ENCODE data around the gene NKTR. TPM values are rescaled to one million over a fixed set of nuclear protein-coding genes. Genes with fewer than 3 reads are reported as not detected.

The NKTR gene
- total and polyA plus RNA-seq, 2 of the 13 experiments (the other 11 are each of a cell fraction or from before 2014, with no cell fraction given): 41.3 to 59.6 TPM

GRCh38 chr3:42562047-42562907, 38.2 kb upstream of the NKTR start:
- WGBS (ENCODE audit: low lambda C conversion rate): 71% methylated on average over 2 of the region's 3 CpGs
- ATAC-seq (no peak), DNase-seq (ENCODE audit: low spot score) (no peak), FAIRE-seq (no peak)
- H4K20me1 ChIP-seq (ENCODE audit: insufficient read depth, low read length): no peaks in the 10 kb centered on the region
- H3K9me3 ChIP-seq (ENCODE audit: low read length): no peaks in the 10 kb centered on the region
- ChIA-PET CTCF (ENCODE audit: low intra/inter-chr PET ratio, low total read pairs) (no interaction called here), POLR2A (no interaction called here)
- H3K27me3 ChIP-seq (ENCODE audit: control insufficient read depth in 1 of 2, insufficient read depth in 2 of 2, low read length in 2 of 2): no peaks in the 10 kb centered on the region
- intact Hi-C loops (cut with micrococcal nuclease; ENCODE audit: unreplicated experiment) (no loop called here), in situ Hi-C loops (cut with HindIII; ENCODE audit: extremely low pct_ligation_motif_present, low pct_unique_long_range_greater_than_20kb) (no loop called here)
- H2AFZ ChIP-seq (ENCODE audit: low read length): no peak overlapping the region
- H3K4me3 ChIP-seq (replicated peaks in 1 of 3; ENCODE audit: insufficient read depth in 1 of 3, low read depth in 2 of 3, low read length in 3 of 3): no peak overlapping the region
- no peak overlapping the region for H3K9ac ChIP-seq (ENCODE audit: insufficient read depth, low read depth, low read length)
- H3K4me2 ChIP-seq (ENCODE audit: low read depth, low read length): no peak overlapping the region
- H3K36me3 ChIP-seq (replicated peaks in 1 of 2; ENCODE audit: control insufficient read depth in 1 of 2, insufficient read depth in 2 of 2, low read length in 2 of 2): peaks cover 8 to 68% of the 10 kb centered on the region in 2 experiments
- no peaks in the 10 kb centered on the region for H3K4me1 ChIP-seq (ENCODE audit: insufficient read depth, low read length)
- BruUV-seq (replicated peaks): no TSS peak
- H3K79me2 ChIP-seq (ENCODE audit: insufficient read depth, low read length): no peaks in the 10 kb centered on the region
- TF ChIP-seq PRMT3 (CRISPR knock-in tag; IDR thresholded peaks at IDR 0.05; ENCODE audit: borderline replicate concordance, low read depth) (no peak), ZNF878 (CRISPR knock-in tag; IDR thresholded peaks at IDR 0.05) (no peak), HOXA3 (CRISPR knock-in tag; IDR thresholded peaks at IDR 0.05) (no peak), RFX3 (CRISPR knock-in tag; IDR thresholded peaks at IDR 0.05) (no peak), ZNF143 (CRISPR knock-in tag; IDR thresholded peaks at IDR 0.05) (no peak), HNF4A (CRISPR knock-in tag; IDR thresholded peaks at IDR 0.05) (no peak), DNMT1 (CRISPR knock-in tag; IDR thresholded peaks at IDR 0.05) (no peak), FOXK2 (IDR thresholded peaks at IDR 0.05) (no peak), RARA (CRISPR knock-in tag; IDR thresholded peaks at IDR 0.05) (no peak), MTA3 (CRISPR knock-in tag; IDR thresholded peaks at IDR 0.05) (no peak), CTCF (CRISPR knock-in tag; IDR thresholded peaks at IDR 0.05) (peak; percentile 11; the same call in 1 of the 2 replicates), TBL1XR1 (IDR thresholded peaks at IDR 0.05; ENCODE audit: borderline replicate concordance, low read length, partially characterized antibody) (no peak), SSRP1 (CRISPR knock-in tag; IDR thresholded peaks at IDR 0.05) (no peak), STAG1 (CRISPR knock-in tag; IDR thresholded peaks at IDR 0.05) (no peak), ZNF841 (CRISPR knock-in tag; IDR thresholded peaks at IDR 0.05; ENCODE audit: borderline replicate concordance) (no peak)
- TF ChIP-seq, protein P1, sequence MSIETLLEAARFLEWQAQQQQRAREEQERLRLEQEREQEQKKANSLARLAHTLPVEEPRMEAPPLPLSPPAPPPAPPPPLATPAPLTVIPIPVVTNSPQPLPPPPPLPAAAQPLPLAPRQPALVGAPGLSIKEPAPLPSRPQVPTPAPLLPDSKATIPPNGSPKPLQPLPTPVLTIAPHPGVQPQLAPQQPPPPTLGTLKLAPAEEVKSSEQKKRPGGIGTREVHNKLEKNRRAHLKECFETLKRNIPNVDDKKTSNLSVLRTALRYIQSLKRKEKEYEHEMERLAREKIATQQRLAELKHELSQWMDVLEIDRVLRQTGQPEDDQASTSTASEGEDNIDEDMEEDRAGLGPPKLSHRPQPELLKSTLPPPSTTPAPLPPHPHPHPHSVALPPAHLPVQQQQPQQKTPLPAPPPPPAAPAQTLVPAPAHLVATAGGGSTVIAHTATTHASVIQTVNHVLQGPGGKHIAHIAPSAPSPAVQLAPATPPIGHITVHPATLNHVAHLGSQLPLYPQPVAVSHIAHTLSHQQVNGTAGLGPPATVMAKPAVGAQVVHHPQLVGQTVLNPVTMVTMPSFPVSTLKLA (IDR thresholded peaks at IDR 0.05): peak; percentile 96
- TF ChIP-seq, protein P2, sequence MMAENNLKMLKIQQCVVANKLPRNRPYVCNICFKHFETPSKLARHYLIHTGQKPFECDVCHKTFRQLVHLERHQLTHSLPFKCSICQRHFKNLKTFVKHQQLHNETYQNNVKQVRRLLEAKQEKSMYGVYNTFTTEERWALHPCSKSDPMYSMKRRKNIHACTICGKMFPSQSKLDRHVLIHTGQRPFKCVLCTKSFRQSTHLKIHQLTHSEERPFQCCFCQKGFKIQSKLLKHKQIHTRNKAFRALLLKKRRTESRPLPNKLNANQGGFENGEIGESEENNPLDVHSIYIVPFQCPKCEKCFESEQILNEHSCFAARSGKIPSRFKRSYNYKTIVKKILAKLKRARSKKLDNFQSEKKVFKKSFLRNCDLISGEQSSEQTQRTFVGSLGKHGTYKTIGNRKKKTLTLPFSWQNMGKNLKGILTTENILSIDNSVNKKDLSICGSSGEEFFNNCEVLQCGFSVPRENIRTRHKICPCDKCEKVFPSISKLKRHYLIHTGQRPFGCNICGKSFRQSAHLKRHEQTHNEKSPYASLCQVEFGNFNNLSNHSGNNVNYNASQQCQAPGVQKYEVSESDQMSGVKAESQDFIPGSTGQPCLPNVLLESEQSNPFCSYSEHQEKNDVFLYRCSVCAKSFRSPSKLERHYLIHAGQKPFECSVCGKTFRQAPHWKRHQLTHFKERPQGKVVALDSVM (CRISPR knock-in tag; IDR thresholded peaks at IDR 0.05): no peak
- no peak overlapping the region for H3K27ac ChIP-seq (ENCODE audit: extremely low read length, insufficient read depth, low read length)
